Activated CD8-positive, alpha-beta T cell treated with anti-CD3 and anti-CD28 coated beads for 36 hours (primary cell): Measurements from ENCODE around the gene PVR. TPM values are rescaled to one million over a fixed set of nuclear protein-coding genes. Genes with fewer than 3 reads are reported as not detected.

Experiments used
- ATAC-seq: fragments of 200-7000 bp; cut with Tn5 transposase; one replicate; pipeline ENCODE4 v1.10.0; 2021; ENCODE audit warnings: mild to moderate bottlenecking, moderate library complexity
- CTCF ChIA-PET: fragments of 350-600 bp; sonication (Branson Sonifier 250); formaldehyde crosslinking; loops from one replicate; lab custom pipeline; 2021; ENCODE audit warnings: antibody characterized with exemption; lab: Charles Lee
- POLR2A ChIA-PET: fragments of 350-600 bp; sonication (Branson Sonifier 250); formaldehyde crosslinking; loops from one replicate; lab custom pipeline; 2021; ENCODE audit warnings: antibody characterized with exemption; lab: Charles Lee
- DNase-seq: peaks from one replicate; pipeline ENCODE4 v3.0.0-alpha.2; 2020
- H3K27ac Mint-ChIP-seq: one replicate; pipeline ENCODE4 v1.8.0; 2021; ENCODE audit warnings: mild to moderate bottlenecking, mixed read lengths
- H3K27me3 Mint-ChIP-seq: one replicate; pipeline ENCODE4 v1.8.0; 2021; ENCODE audit warnings: mixed read lengths
- H3K36me3 Mint-ChIP-seq: one replicate; pipeline ENCODE4 v1.8.0; 2021; ENCODE audit warnings: low read depth, mixed read lengths
- H3K4me1 Mint-ChIP-seq: one replicate; pipeline ENCODE4 v1.8.0; 2021; ENCODE audit warnings: low read depth, mixed read lengths
- H3K4me3 Mint-ChIP-seq: one replicate; pipeline ENCODE4 v1.8.0; 2021; ENCODE audit warnings: mild to moderate bottlenecking, moderate library complexity, mixed read lengths
- H3K9me3 Mint-ChIP-seq: one replicate; pipeline ENCODE4 v1.8.0; 2021; ENCODE audit warnings: mixed read lengths
- intact Hi-C: fragments of 100-400 bp; cut with micrococcal nuclease; formaldehyde crosslinking; loops from one replicate; pipeline ENCODE4 v1.10.0; 2022
- total RNA-seq, 2 experiments: library from RNA; stranded (reverse); gene quantifications; one replicate each; pipeline ENCODE4 v1.2.3, GENCODE V29; 2021
- TF ChIP-seq, protein P1 (sequence below): fragments of 200-600 bp; IDR thresholded peaks from one replicate; pipeline ENCODE4 v1.8.0; 2022; ENCODE audit warnings: antibody characterized with exemption, mild to moderate bottlenecking

Gene PVR, protein sequence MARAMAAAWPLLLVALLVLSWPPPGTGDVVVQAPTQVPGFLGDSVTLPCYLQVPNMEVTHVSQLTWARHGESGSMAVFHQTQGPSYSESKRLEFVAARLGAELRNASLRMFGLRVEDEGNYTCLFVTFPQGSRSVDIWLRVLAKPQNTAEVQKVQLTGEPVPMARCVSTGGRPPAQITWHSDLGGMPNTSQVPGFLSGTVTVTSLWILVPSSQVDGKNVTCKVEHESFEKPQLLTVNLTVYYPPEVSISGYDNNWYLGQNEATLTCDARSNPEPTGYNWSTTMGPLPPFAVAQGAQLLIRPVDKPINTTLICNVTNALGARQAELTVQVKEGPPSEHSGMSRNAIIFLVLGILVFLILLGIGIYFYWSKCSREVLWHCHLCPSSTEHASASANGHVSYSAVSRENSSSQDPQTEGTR
- 1 to 10 TPM; 7.4 to 8.3 TPM for total RNA-seq

DNA sequence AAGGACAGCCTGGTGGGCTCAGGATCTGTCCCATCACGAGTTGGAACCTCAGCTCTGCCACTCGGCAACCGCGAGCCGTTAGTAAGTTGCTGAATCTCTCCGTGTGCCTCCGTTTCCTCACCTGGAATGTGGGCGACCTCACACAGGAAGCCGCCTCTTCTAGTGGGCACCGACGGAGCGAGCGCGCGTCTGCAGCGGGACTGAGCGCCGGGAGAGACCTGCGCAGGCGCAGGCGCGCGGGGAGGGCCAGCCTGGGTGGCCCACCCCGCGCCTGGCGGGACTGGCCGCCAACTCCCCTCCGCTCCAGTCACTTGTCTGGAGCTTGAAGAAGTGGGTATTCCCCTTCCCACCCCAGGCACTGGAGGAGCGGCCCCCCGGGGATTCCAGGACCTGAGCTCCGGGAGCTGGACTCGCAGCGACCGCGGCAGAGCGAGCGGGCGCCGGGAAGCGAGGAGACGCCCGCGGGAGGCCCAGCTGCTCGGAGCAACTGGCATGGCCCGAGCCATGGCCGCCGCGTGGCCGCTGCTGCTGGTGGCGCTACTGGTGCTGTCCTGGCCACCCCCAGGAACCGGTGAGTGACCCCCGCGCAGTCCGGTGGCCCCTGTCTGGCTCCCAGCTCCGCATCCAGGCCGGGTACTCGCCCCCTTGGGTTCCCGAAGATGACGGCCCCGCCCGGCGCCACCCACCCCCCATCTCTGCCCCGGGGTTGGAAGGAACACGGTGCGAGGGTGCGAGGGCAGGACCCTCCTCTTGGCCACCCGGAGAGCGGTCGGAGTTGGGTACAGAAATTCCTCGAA, at the start of gene PVR:
Gene PVR (plus strand): TSS at position 306 of the 797 bp plus-strand sequence. CDS start 187 bp downstream, at position 493.
- Mint-ChIP-seq H3K4me3 (peak within 1 kb of the TSS; percentile 82), H3K27me3 (peaks cover 20% of the 10 kb centered on the region), H3K27ac (no peak within 1 kb of the TSS), H3K36me3 (no peaks in the 10 kb centered on the region), H3K4me1 (peaks cover 6% of the 10 kb centered on the region), H3K9me3 (no peaks in the 10 kb centered on the region)
- TF ChIP-seq, protein P1, sequence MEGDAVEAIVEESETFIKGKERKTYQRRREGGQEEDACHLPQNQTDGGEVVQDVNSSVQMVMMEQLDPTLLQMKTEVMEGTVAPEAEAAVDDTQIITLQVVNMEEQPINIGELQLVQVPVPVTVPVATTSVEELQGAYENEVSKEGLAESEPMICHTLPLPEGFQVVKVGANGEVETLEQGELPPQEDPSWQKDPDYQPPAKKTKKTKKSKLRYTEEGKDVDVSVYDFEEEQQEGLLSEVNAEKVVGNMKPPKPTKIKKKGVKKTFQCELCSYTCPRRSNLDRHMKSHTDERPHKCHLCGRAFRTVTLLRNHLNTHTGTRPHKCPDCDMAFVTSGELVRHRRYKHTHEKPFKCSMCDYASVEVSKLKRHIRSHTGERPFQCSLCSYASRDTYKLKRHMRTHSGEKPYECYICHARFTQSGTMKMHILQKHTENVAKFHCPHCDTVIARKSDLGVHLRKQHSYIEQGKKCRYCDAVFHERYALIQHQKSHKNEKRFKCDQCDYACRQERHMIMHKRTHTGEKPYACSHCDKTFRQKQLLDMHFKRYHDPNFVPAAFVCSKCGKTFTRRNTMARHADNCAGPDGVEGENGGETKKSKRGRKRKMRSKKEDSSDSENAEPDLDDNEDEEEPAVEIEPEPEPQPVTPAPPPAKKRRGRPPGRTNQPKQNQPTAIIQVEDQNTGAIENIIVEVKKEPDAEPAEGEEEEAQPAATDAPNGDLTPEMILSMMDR = no peak
- ATAC-seq (peak; percentile 85), DNase-seq (peak; percentile 54)
- ChIA-PET POLR2A (interaction anchor here (0.9 kb wide), 2 partner anchors 9 to 56 kb away, joined by 3 to 4 read pairs; no protein-coding TSS in a partner anchor), CTCF (interaction anchor here (2.0 to 2.1 kb wide), 2 partner anchors 11 to 13 kb away, joined by 6 to 7 read pairs; no protein-coding TSS in a partner anchor)
- intact Hi-C loops = no loop called here

DNA sequence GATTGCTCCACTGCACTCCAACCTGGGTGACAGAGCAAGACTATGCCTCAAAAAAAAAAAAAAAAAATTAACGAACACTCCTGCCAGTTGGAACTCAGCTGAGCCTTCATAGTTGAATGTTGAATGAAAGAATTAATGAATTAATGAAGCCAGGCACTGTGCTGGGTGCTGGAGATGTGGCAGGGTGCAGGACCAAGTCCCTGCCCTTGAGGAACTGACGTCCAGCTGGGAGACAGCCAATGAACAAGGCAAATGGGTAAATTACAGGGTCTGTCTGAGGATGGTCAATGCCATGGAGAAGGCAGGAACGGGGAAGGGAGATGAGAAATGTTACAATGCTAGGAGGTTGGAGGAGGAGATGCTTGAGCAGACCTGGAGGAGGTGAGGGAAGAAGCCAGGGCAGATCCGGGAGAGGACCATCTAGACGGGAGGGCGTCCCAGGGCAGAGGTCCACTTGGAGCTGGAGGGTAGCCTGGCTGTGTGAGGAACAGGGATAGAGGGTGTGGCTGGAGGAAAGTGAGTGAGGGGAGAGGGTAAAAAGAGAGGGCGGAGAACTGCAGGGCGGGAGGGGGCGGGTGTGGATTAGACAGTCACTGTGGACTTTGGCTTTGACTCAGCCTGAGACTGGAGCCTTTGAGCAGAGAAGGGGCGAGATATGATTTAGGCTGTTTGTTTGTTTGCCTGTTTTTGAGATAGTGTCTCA, 47.1 kb upstream of the PVR start:
- Mint-ChIP-seq H3K27ac (no peak overlapping the region), H3K4me3 (no peak overlapping the region), H3K27me3 (peaks cover 19% of the 10 kb centered on the region), H3K9me3 (peaks cover 6% of the 10 kb centered on the region), H3K36me3 (no peaks in the 10 kb centered on the region), H3K4me1 (no peaks in the 10 kb centered on the region)
- ATAC-seq (no peak), DNase-seq (no peak)
- ChIA-PET POLR2A (no interaction called here), CTCF (interaction anchor here (1.7 kb wide), 1 partner anchor 26 kb away, joined by 4 read pairs; no protein-coding TSS in a partner anchor)
- TF ChIP-seq, protein P1 = no peak
- intact Hi-C loops = no loop called here

DNA sequence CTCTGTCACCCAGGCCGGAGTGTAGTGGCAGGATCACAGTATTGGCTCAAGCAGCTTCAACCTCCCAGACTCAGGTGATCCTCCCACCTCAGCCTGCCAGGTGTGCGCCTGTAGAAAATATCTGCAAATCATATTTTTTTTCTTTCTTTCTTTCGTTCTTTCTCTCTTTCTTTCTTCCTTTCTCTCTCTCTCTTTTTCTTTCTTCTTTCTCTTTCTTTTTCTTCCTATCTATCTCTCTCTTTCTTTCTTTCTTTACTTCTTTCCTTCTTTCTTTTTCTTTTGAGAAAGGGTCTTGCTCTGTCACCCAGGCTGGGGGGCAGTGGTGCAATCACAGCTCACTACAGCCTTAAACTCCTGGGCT, 46.6 kb upstream of the PVR start:
- Mint-ChIP-seq H3K36me3 (no peaks in the 10 kb centered on the region), H3K4me3 (no peak overlapping the region), H3K27me3 (peaks cover 19% of the 10 kb centered on the region), H3K9me3 (peaks cover 6% of the 10 kb centered on the region), H3K4me1 (no peaks in the 10 kb centered on the region), H3K27ac (no peak overlapping the region)
- ChIA-PET CTCF (no interaction called here), POLR2A (no interaction called here)
- TF ChIP-seq, protein P1 = no peak
- ATAC-seq = no peak
- DNase-seq = no peak
- intact Hi-C loops = no loop called here

DNA sequence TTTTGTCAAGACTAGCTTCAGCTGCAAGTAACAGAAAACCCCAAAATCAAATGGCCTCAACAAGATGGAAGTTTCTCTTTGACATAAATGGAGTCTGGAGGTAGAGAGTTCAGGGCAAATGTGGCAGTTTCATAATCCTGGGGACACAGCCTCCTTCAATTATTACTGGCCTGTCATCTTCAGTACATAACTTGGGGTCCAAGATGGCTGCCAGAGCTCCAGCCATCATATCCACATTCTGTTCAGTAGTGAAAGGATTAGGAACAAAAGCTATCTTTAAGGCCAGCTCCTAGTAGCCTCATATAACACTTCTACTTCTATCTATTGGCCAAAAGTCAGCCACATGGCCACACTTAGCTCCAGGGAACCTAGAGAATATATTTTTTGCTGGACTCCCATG, 45.4 kb upstream of the PVR start:
- Mint-ChIP-seq H3K27me3 (peaks cover 16% of the 10 kb centered on the region), H3K36me3 (no peaks in the 10 kb centered on the region), H3K4me1 (no peaks in the 10 kb centered on the region), H3K9me3 (peaks cover 6% of the 10 kb centered on the region), H3K27ac (no peak overlapping the region), H3K4me3 (no peak overlapping the region)
- TF ChIP-seq, protein P1 = no peak
- CTCF ChIA-PET = interaction anchor here (1.2 kb wide), 1 partner anchor 32 kb away, joined by 3 read pairs; no protein-coding TSS in a partner anchor
- ATAC-seq = no peak
- no peak for DNase-seq
- POLR2A ChIA-PET = no interaction called here
- intact Hi-C loops = no loop called here
